RWPE1 (cell line): ENCODE measurements around the gene AVP.

Experiments
- CTCF ChIA-PET: fragments of 350-600 bp; sonication (Branson Sonifier 250); formaldehyde crosslinking; extraction: SDS; loops from one replicate; lab custom pipeline; 2021; lab: Yijun Ruan, JAX
- POLR2A ChIA-PET: fragments of 400-600 bp; formaldehyde crosslinking; extraction: SDS; loops from one replicate; lab custom pipeline; 2020; ENCODE audit warnings: antibody characterized with exemption; ENCODE audit not compliant: low non-redundant PET; lab: Yijun Ruan, JAX
- DNase-seq: peaks from one replicate; pipeline ENCODE4 v3.0.0; 2012; ENCODE audit warnings: low spot score
- H3K27ac ChIP-seq: fragments of 450-650 bp; 2 replicates; pipeline ENCODE4 v1.5.1; 2017
- TF ChIP-seq, protein P1 (sequence below): fragments of 450-650 bp; conservative IDR thresholded peaks from 2 replicates; pipeline ENCODE4 v1.5.1; 2017; ENCODE audit warnings: low read depth, mild to moderate bottlenecking

AVP gene

GRCh38 chr20:3037654-3038053, 46.9 kb downstream of the AVP start:
- CTCF ChIA-PET, result no interaction called here
- TF ChIP-seq, protein P1, sequence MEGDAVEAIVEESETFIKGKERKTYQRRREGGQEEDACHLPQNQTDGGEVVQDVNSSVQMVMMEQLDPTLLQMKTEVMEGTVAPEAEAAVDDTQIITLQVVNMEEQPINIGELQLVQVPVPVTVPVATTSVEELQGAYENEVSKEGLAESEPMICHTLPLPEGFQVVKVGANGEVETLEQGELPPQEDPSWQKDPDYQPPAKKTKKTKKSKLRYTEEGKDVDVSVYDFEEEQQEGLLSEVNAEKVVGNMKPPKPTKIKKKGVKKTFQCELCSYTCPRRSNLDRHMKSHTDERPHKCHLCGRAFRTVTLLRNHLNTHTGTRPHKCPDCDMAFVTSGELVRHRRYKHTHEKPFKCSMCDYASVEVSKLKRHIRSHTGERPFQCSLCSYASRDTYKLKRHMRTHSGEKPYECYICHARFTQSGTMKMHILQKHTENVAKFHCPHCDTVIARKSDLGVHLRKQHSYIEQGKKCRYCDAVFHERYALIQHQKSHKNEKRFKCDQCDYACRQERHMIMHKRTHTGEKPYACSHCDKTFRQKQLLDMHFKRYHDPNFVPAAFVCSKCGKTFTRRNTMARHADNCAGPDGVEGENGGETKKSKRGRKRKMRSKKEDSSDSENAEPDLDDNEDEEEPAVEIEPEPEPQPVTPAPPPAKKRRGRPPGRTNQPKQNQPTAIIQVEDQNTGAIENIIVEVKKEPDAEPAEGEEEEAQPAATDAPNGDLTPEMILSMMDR, result no peak

DNA sequence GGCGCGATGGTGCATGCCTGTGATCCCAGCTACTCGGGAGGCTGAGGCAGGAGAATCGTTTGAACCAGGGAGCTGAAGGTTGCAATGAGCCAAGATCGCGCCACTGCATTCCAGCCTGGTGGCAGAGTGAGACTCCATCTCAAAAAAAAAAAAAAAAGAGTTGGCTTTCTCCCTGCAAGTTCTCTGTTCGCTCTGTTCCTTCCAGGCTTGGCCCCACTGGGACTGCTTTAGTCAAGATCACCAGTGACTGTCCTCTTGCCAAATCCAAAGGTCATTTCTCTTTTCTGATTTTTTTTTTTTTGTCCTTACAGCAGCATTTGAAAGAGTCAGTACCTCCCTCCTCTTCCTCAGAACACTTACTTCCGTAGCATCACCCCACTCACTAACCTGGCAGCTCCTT, 51.9 kb downstream of the AVP start:
- ChIA-PET POLR2A (no interaction called here), CTCF (no interaction called here)
- no peak for DNase-seq
- H3K27ac ChIP-seq, result no peak overlapping the region
- TF ChIP-seq, protein P1, result no peak

More at GRCh38 chr20:3037654-3038053, 46.9 kb downstream of the AVP start:
- POLR2A ChIA-PET, result no interaction called here
- DNase-seq, result no peak
- H3K27ac ChIP-seq, result peak overlapping the region; percentile 2; the same call in 1 of the 2 replicates
